Nephron progenitor cell (in vitro differentiated cells): ENCODE data around the gene RABL6.
"Not testable (repeated sequence)": the region's sequence is repeated elsewhere in the genome, so short reads cannot be mapped to it uniquely, and the experiment has no call there.

Experiments used
- DNase-seq: peaks from one replicate; pipeline ENCODE4 v3.0.0; 2021
- H3K27ac Mint-ChIP-seq: 2 replicates; pipeline ENCODE4 v1.8.0; 2021; ENCODE audit warnings: mild to moderate bottlenecking, moderate library complexity, mixed read lengths
- H3K27me3 Mint-ChIP-seq: 2 replicates; pipeline ENCODE4 v1.8.0; 2021; ENCODE audit warnings: mild to moderate bottlenecking, low read depth, mixed read lengths; ENCODE audit not compliant: poor library complexity
- H3K36me3 Mint-ChIP-seq: 2 replicates; pipeline ENCODE4 v1.8.0; 2021; ENCODE audit warnings: low read depth, mixed read lengths
- H3K4me1 Mint-ChIP-seq: 2 replicates; pipeline ENCODE4 v1.8.0; 2021; ENCODE audit warnings: mixed read lengths
- H3K4me3 Mint-ChIP-seq: 2 replicates; pipeline ENCODE4 v1.8.0; 2021; ENCODE audit warnings: mild to moderate bottlenecking, moderate library complexity, mixed read lengths
- H3K9me3 Mint-ChIP-seq: 2 replicates; pipeline ENCODE4 v1.8.0; 2021; ENCODE audit warnings: mild to moderate bottlenecking, moderate library complexity, mixed read lengths
- CTCF ChIP-seq: fragments of 200-600 bp; sonication (generic); IDR thresholded peaks from 2 replicates; pipeline ENCODE4 v1.5.0; 2021; ENCODE audit warnings: antibody characterized with exemption

The RABL6 gene

DNA sequence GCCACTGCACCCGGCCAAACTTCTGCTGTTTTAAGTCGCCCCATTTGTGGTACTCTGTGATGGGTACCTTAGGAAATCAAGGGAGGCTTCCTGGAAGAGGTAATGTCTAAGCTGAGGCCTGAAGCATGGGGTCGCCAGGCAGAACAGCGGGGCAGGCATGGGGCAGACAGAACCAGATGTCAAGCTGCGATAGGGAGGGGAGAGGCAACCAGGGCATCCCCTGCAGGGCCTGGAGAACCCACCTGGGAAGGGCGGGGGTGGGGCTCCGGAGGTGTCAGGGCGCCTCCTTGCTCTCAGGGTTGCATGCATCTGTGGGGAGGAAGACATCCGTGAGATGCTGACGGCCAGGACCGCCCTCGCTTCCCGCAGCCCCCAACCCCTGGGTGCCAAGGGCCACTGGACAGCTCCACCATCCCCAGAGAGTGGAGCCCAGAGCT is 46.2 kb upstream of the RABL6 start:
- TF ChIP-seq CTCF = no peak
- DNase-seq = no peak
- Mint-ChIP-seq H3K4me1 (peaks cover 27% of the 10 kb centered on the region), H3K36me3 (no peaks in the 10 kb centered on the region), H3K27ac (no peak overlapping the region), H3K27me3 (peaks cover 3% of the 10 kb centered on the region), H3K4me3 (no peak overlapping the region), H3K9me3 (peaks cover under 1% of the 10 kb centered on the region)

DNA sequence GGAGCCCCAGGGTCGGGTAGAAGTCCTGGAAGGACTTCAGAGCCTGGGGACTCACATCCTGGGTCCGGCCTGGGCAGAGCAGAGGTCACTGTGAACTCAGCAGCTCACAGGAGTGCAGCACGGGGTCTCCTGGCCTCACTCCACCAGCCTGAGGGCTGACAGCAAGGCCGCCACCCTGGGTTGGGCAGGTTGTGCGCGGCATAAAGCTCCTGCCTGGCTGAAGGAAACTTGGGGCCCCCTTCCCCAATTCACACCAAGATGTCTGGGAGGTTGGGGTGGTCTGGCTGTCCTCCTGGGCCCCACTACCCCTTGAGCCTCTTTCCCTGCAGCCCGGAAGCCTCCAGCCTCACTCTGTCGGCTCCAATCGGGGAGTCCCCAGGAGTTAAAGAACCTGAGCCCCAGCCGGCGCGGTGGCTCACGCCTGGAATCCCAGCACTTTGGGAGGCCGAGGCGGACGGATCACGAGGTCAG is 45.5 kb upstream of the RABL6 start:
- H3K4me1 Mint-ChIP-seq = peaks cover 32% of the 10 kb centered on the region
- no peaks in the 10 kb centered on the region for H3K36me3 Mint-ChIP-seq
- no peaks in the 10 kb centered on the region for H3K9me3 Mint-ChIP-seq
- H3K27me3 Mint-ChIP-seq = peaks cover 6% of the 10 kb centered on the region
- no peak for DNase-seq
- H3K27ac Mint-ChIP-seq = no peak overlapping the region
- TF ChIP-seq CTCF = no peak
- H3K4me3 Mint-ChIP-seq = no peak overlapping the region

GRCh38 chr9:136762915-136763648 is 44.7 kb upstream of the RABL6 start:
- Mint-ChIP-seq H3K4me3 (no peak overlapping the region), H3K36me3 (no peaks in the 10 kb centered on the region), H3K4me1 (peaks cover 32% of the 10 kb centered on the region), H3K9me3 (no peaks in the 10 kb centered on the region), H3K27me3 (peaks cover 14% of the 10 kb centered on the region), H3K27ac (no peak overlapping the region)
- DNase-seq = peak; percentile 94
- no peak for TF ChIP-seq CTCF

DNA sequence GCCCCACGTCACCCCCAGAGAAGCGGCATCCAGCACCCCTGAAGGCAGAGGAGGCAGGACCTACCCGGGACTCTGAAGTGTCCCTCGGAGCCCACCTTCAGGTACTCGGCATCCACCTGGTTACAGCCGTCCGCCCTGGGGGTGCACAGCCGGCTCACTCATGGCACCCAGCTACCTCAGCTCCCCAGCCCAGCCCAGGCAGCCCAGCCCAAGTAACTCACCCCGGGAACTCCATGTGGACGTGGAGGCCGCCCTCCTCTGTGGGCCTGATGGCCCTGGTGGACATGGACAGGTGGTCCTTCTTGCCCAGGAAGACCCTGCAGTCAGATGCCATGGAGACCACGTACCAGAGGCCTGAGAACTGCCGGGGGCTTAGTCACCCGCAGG is 44.1 kb upstream of the RABL6 start:
- DNase-seq = no peak
- no peak overlapping the region for H3K27ac Mint-ChIP-seq
- H3K27me3 Mint-ChIP-seq = peaks cover 19% of the 10 kb centered on the region
- TF ChIP-seq CTCF = no peak
- H3K4me3 Mint-ChIP-seq = no peak overlapping the region
- no peaks in the 10 kb centered on the region for H3K9me3 Mint-ChIP-seq
- peaks cover 32% of the 10 kb centered on the region for H3K4me1 Mint-ChIP-seq
- no peaks in the 10 kb centered on the region for H3K36me3 Mint-ChIP-seq

DNA sequence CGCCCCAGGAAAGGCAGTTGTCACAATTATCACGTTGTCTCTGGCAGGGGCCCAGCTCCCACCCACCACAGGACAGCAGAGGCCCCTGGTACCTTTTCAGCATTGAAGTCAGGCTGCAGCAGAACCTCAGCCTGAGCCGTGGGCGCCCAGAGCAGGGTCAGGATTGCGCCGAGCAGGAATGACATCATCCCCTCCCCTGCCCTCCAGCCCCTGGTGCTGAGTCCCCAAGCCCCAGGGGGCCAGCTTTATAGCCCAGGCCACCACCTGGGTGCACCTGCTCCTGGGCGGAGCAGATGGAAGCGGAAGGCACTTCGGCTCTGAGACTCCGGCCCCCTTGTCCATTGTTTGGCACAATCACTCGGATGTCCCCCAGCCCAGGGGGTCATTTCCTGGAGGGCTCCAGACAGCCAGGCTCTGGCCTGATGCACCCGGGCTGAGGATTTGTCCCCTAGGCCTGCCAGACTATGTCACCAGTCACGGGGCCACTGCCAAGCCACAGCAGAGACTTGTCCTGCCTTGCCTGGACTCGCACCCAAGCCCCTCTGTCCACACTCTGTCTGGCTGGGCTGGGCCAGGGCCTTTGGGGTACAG is 43.4 kb upstream of the RABL6 start, which contains the start of gene LCN15:
Gene LCN15, minus strand, starts transcription at position 218 of the 591 bp plus-strand sequence. Its CDS starts 30 bp downstream, at position 188.
- no peak for TF ChIP-seq CTCF
- no peak within 1 kb of the TSS for H3K4me3 Mint-ChIP-seq
- no peak for DNase-seq

GRCh38 chr9:136765041-136765440 is 42.7 kb upstream of the RABL6 start:
- no peak for TF ChIP-seq CTCF
- DNase-seq = no peak
- Mint-ChIP-seq H3K4me1 (peaks cover 31% of the 10 kb centered on the region), H3K27me3 (peaks cover 23% of the 10 kb centered on the region), H3K9me3 (no peaks in the 10 kb centered on the region), H3K36me3 (no peaks in the 10 kb centered on the region), H3K4me3 (no peak overlapping the region), H3K27ac (no peak overlapping the region)

More for the DNA sequence above, 43.4 kb upstream of the RABL6 start, which contains the start of gene LCN15:
- Mint-ChIP-seq H3K36me3 (no peaks in the 10 kb centered on the region), H3K27me3 (peaks cover 19% of the 10 kb centered on the region), H3K9me3 (no peaks in the 10 kb centered on the region), H3K4me1 (peaks cover 32% of the 10 kb centered on the region), H3K27ac (no peak within 1 kb of the TSS)

GRCh38 chr9:136765745-136766409 is 41.9 kb upstream of the RABL6 start:
- H3K4me1 Mint-ChIP-seq = peaks cover 25% of the 10 kb centered on the region

More at GRCh38 chr9:136765745-136766409, 41.9 kb upstream of the RABL6 start:
- not testable (repeated sequence) for H3K9me3 Mint-ChIP-seq, DNase-seq, H3K27ac Mint-ChIP-seq, H3K36me3 Mint-ChIP-seq, H3K4me3 Mint-ChIP-seq
- H3K27me3 Mint-ChIP-seq = peaks cover 28% of the 10 kb centered on the region
